ENCODE data around the gene CSMD2. TPM values are rescaled to one million over a fixed set of nuclear protein-coding genes. Genes with fewer than 3 reads are reported as not detected.
"Not testable (repeated sequence)": the region's sequence is repeated elsewhere in the genome, so short reads cannot be mapped to it uniquely, and the experiment has no call there.

Gene CSMD2
- total RNA-seq, 3 donors from 2014 or later: 0.12 to 0.41 (median 0.28) TPM

DNA sequence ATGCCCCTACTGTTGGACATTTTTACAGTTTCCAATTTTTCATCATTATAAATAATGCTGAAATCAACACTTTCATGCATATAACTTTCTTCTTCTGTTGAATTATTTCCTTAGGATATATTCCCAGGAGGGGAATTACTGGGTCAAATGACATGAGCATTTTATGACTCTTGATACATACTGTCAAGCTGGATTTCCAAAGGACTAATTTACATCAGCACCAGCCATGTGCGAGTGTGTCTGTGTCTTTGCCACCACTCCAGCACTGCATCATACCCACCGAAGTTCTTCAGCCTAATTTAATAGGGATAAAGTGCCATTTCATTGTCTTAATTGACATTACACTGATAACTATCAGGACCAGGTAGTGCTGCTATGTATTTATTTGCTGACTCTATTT lies 146.7 kb downstream of the CSMD2 start:
- Histone ChIP-seq H3K4me3 (no peak overlapping the region), H3K36me3 (ENCODE audit: low read depth) (no peaks in the 10 kb centered on the region), H3K4me1 (ENCODE audit: low read depth) (no peaks in the 10 kb centered on the region), H3K9me3 (no peaks in the 10 kb centered on the region)
- TF ChIP-seq, protein P1, sequence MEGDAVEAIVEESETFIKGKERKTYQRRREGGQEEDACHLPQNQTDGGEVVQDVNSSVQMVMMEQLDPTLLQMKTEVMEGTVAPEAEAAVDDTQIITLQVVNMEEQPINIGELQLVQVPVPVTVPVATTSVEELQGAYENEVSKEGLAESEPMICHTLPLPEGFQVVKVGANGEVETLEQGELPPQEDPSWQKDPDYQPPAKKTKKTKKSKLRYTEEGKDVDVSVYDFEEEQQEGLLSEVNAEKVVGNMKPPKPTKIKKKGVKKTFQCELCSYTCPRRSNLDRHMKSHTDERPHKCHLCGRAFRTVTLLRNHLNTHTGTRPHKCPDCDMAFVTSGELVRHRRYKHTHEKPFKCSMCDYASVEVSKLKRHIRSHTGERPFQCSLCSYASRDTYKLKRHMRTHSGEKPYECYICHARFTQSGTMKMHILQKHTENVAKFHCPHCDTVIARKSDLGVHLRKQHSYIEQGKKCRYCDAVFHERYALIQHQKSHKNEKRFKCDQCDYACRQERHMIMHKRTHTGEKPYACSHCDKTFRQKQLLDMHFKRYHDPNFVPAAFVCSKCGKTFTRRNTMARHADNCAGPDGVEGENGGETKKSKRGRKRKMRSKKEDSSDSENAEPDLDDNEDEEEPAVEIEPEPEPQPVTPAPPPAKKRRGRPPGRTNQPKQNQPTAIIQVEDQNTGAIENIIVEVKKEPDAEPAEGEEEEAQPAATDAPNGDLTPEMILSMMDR (IDR thresholded peaks at IDR 0.05): no peak
- intact Hi-C loops (cut with DNase I, micrococcal nuclease): no loop called here
- no peak for ATAC-seq
- DNase-seq: no peak

DNA sequence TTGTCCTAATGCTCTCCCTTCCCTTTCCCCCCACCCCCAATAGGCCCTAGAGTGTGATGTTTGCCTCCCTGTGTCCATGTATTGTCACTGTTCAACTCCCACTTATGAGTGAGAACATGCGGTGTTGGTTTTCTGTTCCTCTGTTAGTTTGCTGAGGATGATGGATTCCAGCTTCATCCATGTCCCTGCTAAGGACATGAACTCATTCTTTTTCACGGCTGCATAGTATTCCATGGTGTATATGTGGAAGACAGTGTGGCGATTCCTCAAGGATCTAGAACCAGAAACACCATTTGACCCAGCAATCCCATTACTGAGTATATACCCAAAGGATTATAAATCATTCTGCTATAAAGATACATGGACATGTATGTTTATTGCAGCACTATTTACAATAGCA lies 148.7 kb downstream of the CSMD2 start:
- H3K36me3 ChIP-seq (ENCODE audit: low read depth); H3K9me3 ChIP-seq; H3K4me3 ChIP-seq; DNase-seq; ATAC-seq; H3K4me1 ChIP-seq (ENCODE audit: low read depth); intact Hi-C loops (cut with DNase I, micrococcal nuclease): not testable (repeated sequence)

DNA sequence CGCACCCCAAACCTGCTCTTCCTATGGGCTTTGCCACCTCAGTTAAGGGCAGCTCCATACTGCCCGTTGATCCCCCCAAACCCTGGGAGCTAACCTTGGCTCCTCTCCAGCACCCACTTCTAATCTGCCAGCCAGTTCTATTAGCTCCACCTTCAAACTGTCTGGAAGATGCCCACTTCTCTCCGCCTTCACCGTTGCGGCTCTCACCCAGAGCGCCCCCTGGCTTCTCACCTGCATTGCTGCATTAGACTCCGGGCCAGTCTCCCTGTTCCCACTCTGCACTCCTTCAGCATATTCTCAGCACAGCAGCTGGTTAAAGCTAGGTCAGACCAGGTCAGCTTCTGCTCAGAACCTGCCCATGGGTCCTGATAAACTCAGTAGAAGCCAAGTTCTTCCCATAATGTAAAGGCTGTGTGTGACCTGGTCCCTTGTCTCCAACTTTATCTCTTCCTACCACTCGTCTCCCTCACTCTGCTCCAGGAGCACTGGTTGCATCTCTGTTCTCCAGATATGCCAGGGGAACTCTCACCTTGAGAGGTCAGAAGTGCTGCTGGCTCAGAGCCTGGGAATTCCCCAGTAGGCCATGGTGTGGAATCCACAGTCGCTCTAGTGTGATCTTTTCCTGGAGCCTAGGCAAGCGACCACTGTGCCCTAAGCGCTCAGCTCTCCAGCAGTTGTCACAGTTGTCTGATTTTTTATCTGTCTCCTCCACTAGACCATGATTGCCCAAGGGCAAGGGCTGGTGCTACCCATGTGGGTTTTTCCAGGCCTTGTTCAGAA lies 150.9 kb downstream of the CSMD2 start:
- Histone ChIP-seq H3K4me3 (no peak overlapping the region), H3K36me3 (ENCODE audit: low read depth) (no peaks in the 10 kb centered on the region), H3K9me3 (no peaks in the 10 kb centered on the region), H3K4me1 (ENCODE audit: low read depth) (no peaks in the 10 kb centered on the region)
- intact Hi-C loops (cut with DNase I, micrococcal nuclease): no loop called here
- peak; percentile 35 for ATAC-seq
- TF ChIP-seq, protein P1 (IDR thresholded peaks at IDR 0.05): peak; percentile 13
- peak in 2 of 3 donors; percentile 6 to 21 for DNase-seq

DNA sequence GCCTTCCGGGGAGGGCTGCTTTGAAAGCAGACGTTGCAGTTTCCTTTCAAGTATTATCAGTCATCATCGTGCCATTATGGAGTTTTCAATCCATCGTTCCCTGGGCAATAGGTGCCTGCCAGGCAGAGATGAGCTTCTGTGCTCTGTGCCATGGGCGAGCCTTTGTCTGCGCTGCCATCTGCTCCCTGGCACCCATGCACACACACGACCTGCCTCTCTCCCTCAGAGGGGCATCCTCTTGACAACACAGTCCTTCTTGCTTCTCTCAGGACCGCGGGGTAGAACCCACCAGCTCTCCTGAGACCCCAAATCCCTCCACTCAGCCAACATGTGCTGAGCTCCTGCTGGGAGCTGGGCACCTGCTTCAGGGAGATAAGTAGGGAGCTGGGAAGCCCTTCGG lies 151.9 kb downstream of the CSMD2 start:
- no peak for ATAC-seq
- intact Hi-C loops (cut with DNase I, micrococcal nuclease): no loop called here
- TF ChIP-seq, protein P1 (IDR thresholded peaks at IDR 0.05): no peak
- no peak overlapping the region for H3K4me3 ChIP-seq
- no peaks in the 10 kb centered on the region for H3K9me3 ChIP-seq
- no peaks in the 10 kb centered on the region for H3K4me1 ChIP-seq (ENCODE audit: low read depth)
- no peak for DNase-seq
- no peaks in the 10 kb centered on the region for H3K36me3 ChIP-seq (ENCODE audit: low read depth)

DNA sequence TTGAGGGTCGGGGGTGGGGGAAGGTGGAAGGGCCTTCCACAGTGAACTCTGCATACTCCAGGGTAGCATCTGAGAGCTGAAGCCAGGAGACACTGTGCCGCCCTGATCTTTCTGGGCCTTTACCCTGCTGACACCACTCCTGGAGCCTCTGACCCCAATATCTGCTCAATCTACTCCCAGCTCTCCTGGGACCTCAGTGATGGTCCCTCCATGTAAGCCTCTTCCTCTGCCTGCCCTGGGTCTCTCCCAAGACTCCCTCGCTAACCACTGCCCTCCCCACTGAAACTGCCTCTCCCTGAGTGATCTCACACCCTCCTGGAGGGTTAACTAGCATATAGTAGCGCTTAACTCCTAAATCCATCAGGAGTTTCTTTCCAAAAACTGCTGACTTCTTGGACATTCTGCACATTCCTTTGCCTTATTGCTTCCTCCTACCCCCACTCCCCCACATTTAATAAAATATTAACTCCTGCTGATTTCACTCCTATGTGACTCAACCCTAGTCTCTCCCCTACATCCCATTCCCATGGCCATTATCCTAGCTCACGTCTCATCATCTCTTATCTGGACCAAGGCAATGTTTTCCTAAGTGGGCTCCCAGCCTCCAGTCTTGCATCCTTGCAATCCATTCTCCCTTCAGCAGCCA lies 155.6 kb downstream of the CSMD2 start:
- intact Hi-C loops (cut with DNase I, micrococcal nuclease): no loop called here
- TF ChIP-seq, protein P1 (IDR thresholded peaks at IDR 0.05): no peak
- no peak overlapping the region for H3K4me3 ChIP-seq
- ATAC-seq (no peak), DNase-seq (no peak)
- H3K36me3 ChIP-seq (ENCODE audit: low read depth): no peaks in the 10 kb centered on the region
- H3K4me1 ChIP-seq (ENCODE audit: low read depth): no peaks in the 10 kb centered on the region
- H3K9me3 ChIP-seq: no peaks in the 10 kb centered on the region

DNA sequence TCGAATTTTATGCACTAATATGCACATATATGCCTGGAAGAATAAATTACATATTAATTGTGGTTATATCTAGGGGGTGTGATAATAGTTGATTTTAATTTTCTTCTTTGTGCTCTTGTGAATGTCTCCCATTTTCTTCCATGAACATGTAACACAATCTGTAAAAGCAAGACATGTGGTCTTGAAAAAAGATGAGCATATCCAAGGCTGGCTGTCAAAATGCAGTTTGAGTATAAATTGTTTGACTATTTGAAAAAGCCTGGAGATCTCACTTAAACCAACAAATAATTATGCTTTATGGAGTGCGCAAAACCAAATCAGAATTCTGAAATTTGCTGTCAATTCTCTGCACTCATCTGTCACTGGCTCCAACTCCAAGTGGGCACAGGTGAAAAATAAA lies 157.3 kb downstream of the CSMD2 start:
- intact Hi-C loops (cut with DNase I, micrococcal nuclease): no loop called here
- ATAC-seq (no peak), DNase-seq (no peak)
- Histone ChIP-seq H3K4me3 (no peak overlapping the region), H3K36me3 (ENCODE audit: low read depth) (no peaks in the 10 kb centered on the region), H3K4me1 (ENCODE audit: low read depth) (no peaks in the 10 kb centered on the region), H3K9me3 (no peaks in the 10 kb centered on the region)
- TF ChIP-seq, protein P1 (IDR thresholded peaks at IDR 0.05): no peak

Measured in mucosa of descending colon (tissue), 3 donors.